GM12864 (cell line): ENCODE measurements around the gene XPR1.
"Not testable (repeated sequence)": the region's sequence is repeated elsewhere in the genome, so short reads cannot be mapped to it uniquely, and the experiment has no call there.

Experiments
- DNase-seq: peaks from one replicate; pipeline ENCODE4 v3.0.0-alpha.2; 2011; ENCODE audit warnings: low read depth
- H3K4me3 ChIP-seq: 2 replicates; pipeline ENCODE4 v1.5.1; 2011; ENCODE audit warnings: mild to moderate bottlenecking, low read depth, low read length, control low read depth
- TF ChIP-seq, protein P1 (sequence below): IDR thresholded peaks from 2 replicates; pipeline ENCODE4 v1.5.1; 2011; ENCODE audit warnings: low read depth, mild to moderate bottlenecking, moderate library complexity, low read length, control low read depth, inconsistent platforms; ENCODE audit errors: missing control alignments

XPR1 gene

DNA sequence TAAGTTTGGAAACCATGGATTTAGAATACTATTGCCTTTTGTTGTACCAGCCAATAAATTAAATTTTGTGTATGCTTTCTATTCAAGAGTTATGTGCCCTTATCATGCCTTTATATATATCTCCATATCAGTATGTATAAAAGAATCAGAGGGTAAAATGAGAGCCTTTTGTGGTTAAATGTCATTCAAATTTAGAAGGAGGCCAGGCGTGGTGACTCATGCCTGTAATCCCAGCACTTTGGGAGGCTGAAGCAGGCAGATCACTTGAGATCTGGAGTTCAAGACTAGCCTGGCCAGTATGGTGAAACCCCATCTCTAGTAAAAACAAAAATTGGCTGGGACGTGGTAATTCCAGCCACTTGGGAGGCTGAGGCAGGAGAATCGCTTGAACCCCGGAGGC lies 88.9 kb downstream of the XPR1 start:
- DNase-seq = no peak
- no peak overlapping the region for H3K4me3 ChIP-seq
- TF ChIP-seq, protein P1, sequence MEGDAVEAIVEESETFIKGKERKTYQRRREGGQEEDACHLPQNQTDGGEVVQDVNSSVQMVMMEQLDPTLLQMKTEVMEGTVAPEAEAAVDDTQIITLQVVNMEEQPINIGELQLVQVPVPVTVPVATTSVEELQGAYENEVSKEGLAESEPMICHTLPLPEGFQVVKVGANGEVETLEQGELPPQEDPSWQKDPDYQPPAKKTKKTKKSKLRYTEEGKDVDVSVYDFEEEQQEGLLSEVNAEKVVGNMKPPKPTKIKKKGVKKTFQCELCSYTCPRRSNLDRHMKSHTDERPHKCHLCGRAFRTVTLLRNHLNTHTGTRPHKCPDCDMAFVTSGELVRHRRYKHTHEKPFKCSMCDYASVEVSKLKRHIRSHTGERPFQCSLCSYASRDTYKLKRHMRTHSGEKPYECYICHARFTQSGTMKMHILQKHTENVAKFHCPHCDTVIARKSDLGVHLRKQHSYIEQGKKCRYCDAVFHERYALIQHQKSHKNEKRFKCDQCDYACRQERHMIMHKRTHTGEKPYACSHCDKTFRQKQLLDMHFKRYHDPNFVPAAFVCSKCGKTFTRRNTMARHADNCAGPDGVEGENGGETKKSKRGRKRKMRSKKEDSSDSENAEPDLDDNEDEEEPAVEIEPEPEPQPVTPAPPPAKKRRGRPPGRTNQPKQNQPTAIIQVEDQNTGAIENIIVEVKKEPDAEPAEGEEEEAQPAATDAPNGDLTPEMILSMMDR = no peak

DNA sequence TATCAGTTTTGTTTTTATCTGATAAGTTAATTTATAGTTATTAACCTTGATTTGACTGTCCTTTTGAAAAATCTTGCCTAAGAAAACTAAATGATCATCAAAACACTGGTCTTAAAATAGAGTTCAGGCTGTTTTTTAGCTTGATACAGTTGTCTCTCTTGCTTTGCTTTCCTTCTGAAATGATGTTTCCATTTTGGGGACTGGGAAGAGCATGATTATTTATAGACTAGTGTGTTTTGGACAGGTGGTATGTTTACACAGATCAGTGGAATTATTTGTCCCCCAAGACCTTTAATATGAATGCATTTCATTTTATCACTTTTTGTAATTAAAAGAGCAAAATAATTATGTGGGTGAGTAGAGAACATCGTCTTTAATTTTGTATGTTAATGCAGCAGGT lies 90.8 kb downstream of the XPR1 start:
- TF ChIP-seq, protein P1 = no peak
- H3K4me3 ChIP-seq = no peak overlapping the region
- no peak for DNase-seq

DNA sequence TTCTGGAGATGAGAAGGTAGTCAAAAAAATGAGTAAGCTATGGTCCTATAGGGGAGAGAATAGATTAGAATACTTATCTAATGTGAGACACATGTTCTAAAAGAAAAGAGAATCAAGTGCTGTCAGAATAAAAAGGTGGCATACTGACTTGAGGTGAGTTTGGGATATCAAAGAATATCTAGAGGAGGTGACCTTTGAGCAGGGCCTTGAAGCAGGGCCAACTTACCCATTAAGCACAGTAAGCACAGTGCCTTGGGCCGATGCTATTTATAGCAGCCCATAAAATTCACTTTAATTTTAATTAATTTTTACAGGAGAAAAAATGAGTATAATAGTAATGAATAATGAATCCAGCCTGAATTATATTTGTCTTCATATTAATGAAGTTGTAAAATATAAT lies 92.2 kb downstream of the XPR1 start:
- TF ChIP-seq, protein P1 = no peak
- no peak for DNase-seq
- H3K4me3 ChIP-seq = no peak overlapping the region

DNA sequence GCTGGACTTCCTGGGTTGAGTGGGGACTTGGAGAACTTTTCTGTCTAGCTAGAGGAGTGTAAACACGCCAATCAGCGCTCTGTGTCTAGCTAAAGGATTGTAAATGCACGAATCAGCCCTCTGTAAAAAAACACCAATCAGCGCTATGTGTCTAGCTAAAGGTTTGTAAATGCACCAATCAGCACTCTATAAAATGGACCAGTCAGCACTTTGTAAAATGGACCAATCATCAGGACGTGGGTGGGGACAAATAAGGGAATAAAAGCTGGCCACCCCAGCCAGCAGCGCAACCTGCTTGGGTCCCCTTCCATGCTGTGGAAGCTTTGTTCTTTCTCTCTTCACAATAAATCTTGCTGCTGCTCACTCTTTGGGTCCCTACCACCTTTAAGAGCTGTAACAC lies 94.2 kb downstream of the XPR1 start:
- H3K4me3 ChIP-seq, DNase-seq: not testable (repeated sequence)

DNA sequence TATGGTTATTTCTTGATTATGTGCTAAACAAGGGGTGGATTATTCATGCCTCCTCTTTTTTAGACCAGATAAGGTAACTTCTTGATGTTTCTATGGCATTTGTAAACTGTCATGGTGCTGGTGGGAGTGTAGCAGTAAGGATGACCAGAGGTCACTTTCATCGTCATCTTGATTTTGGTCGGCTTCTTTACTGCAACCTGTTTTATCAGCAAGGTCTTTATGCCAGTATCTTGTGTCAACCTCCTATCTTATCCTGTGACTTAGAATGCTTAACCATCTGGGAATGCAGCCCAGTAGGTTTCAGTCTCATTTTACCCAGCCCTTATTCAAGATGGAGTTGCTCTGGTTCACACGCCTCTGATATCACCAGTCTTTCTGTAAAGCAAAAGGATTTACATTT lies 95.9 kb downstream of the XPR1 start:
- not testable (repeated sequence) for DNase-seq, H3K4me3 ChIP-seq

DNA sequence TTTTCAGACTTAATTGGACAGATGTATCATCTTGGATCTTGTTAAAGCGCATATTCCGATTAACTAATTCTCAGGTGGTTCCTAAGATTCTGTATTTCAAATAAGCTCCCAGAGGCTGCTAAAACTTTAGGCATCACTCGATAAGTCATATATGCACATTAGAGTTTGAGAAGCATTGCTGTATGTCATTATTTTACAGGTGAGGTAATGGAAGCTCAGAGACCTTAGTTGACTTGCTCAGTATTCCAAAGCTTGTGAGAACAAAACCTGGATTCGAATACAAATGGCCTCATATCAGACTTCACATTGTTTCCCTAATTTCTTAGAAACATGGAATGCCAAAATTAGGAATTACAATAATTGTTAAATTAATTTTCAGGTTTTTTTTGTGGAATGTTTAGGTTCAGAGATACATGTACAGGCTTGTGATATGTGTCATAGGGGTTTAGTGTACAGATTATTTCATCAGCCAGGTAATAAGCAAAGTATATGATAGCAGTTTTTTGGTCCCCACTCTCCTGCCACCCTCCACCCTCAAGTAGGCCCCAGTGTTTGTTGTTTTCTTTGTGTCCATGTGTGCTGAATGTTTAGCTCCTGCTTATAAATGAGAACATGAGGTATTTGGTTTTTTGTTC lies 96.8 kb downstream of the XPR1 start:
- no peak for DNase-seq
- TF ChIP-seq, protein P1 = no peak
- H3K4me3 ChIP-seq = no peak overlapping the region

DNA sequence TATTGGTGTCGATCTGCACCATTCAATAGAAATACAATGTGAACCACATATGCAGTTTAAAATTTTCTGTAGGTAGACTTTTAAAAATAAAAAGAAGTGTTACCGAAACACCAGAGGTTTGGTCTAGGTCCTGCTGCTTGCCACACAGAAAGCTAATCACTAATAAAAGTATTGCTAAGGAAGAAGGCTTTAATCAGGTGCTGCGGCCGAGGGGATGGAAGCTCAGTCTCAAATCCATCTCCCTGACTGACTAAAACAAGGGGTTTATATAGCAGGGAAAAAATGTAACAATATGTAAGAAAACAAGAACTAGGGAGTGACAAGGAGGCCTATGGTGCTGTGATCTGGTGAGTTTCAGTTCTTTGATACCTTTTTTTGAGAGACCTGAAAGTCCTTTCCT lies 99.3 kb downstream of the XPR1 start:
- TF ChIP-seq, protein P1 = no peak
- H3K4me3 ChIP-seq = no peak overlapping the region
- no peak for DNase-seq

DNA sequence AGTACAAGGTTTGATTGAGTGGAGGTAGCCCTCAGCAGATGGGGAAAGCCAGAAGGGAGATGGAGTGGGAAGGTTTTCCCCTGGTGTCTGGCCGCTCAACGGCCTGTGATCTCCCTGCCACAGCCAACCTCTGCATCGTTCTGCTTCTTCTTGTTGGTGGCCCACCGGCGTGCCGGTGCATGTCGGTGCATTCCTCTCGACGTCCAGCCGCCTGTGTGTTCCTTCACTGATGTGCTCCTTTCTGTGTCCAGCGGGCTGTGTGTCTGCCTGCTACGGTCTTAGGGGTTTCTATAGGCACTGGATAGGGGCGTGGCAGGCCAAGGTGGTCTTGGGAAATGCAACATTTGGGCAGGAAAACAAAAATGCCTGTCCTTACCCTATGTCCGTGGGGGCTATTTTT lies 101.0 kb downstream of the XPR1 start:
- no peak for DNase-seq
- TF ChIP-seq, protein P1 = no peak
- no peak overlapping the region for H3K4me3 ChIP-seq
